SIG-M5 (cell line): ENCODE results near the gene HORMAD2.
"Not testable (repeated sequence)": the region's sequence is repeated elsewhere in the genome, so short reads cannot be mapped to it uniquely, and the experiment has no call there.

Experiments used
- DNase-seq: peaks from one replicate; lab custom pipeline; 2025; lab: John Stamatoyannopoulos, UW

The HORMAD2 gene

GRCh38 chr22:30191040-30191701, 110.9 kb downstream of the HORMAD2 start:
- no peak for DNase-seq

- no peak for DNase-seq
Observed at GRCh38 chr22:30192427-30192826, 112.2 kb downstream of the HORMAD2 start.

GRCh38 chr22:30193031-30193775, 112.9 kb downstream of the HORMAD2 start:
- DNase-seq = no peak

- DNase-seq = no peak
Observed at GRCh38 chr22:30195245-30196140, 115.2 kb downstream of the HORMAD2 start.

GRCh38 chr22:30196141-30196879, 116.0 kb downstream of the HORMAD2 start:
- no peak for DNase-seq

- DNase-seq = no peak
Observed at GRCh38 chr22:30196880-30197336, 116.6 kb downstream of the HORMAD2 start.

GRCh38 chr22:30197389-30197788, 117.1 kb downstream of the HORMAD2 start:
- DNase-seq = no peak

- DNase-seq = no peak
Observed at GRCh38 chr22:30198152-30198825, 118.0 kb downstream of the HORMAD2 start.

- DNase-seq = no peak
Observed at GRCh38 chr22:30198921-30199320, 118.7 kb downstream of the HORMAD2 start.

- not testable (repeated sequence) for DNase-seq
Observed at GRCh38 chr22:30200905-30201304, 120.6 kb downstream of the HORMAD2 start.

- no peak for DNase-seq
Observed at GRCh38 chr22:30201945-30202344, 121.7 kb downstream of the HORMAD2 start.

- DNase-seq = no peak
Observed at GRCh38 chr22:30202531-30203006, 122.3 kb downstream of the HORMAD2 start.

GRCh38 chr22:30204015-30204741, 123.9 kb downstream of the HORMAD2 start:
- DNase-seq = no peak

GRCh38 chr22:30204742-30205111, 124.5 kb downstream of the HORMAD2 start:
- no peak for DNase-seq

GRCh38 chr22:30205281-30206115, 125.2 kb downstream of the HORMAD2 start:
- DNase-seq = no peak

- DNase-seq = no peak
Observed at GRCh38 chr22:30206944-30207343, 126.7 kb downstream of the HORMAD2 start.

- DNase-seq = no peak
Observed at GRCh38 chr22:30208631-30209603, 128.7 kb downstream of the HORMAD2 start.

- no peak for DNase-seq
Observed at GRCh38 chr22:30209642-30210041, 129.4 kb downstream of the HORMAD2 start.
